GM12891 (cell line): ENCODE results near the gene TRERF1.

Experiments
- POLR2A ChIP-seq: IDR thresholded peaks from 2 replicates; pipeline ENCODE4 v1.6.1; 2011; ENCODE audit warnings: low read depth, low read length, control low read depth
- POLR2AphosphoS5 ChIP-seq: IDR thresholded peaks from 2 replicates; pipeline ENCODE4 v1.6.1; 2011; ENCODE audit warnings: low read depth, low read length, control low read depth
- TAF1 ChIP-seq: IDR thresholded peaks from 2 replicates; pipeline ENCODE4 v1.6.1; 2011; ENCODE audit warnings: low read depth, low read length, control low read depth

DNA sequence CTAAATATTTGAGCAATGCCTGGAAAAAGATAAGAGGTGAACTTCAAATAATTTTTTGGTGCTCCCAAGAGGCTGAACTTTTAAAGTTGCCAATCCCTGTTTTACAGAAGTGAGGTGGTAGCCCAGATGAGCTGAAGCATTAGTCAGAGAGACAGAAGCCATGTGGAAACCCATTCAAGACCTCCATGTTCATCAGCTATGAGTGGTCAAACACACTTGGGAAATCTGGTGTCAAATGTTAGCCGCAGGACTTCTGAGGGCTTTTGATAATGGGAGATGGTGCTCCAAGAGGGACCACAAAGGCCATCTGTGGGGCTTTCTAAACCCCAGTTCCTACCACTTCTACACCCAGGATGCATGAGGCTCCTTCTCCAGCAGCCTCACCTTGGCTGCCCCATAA lies 156.5 kb downstream of the TRERF1 start:
- TF ChIP-seq POLR2A (no peak), POLR2AphosphoS5 (no peak), TAF1 (no peak)
